K562 (cell line): ENCODE data around the gene DLGAP3. TPM values are rescaled to one million over a fixed set of nuclear protein-coding genes. Genes with fewer than 3 reads are reported as not detected.

Experiments used
- KDM1A ChIP-seq, 2 experiments: fragments of 450-650 bp; IDR thresholded peaks; 2 replicates each; pipeline ENCODE4 v1.6.1; 2016; ENCODE audit warnings: mild to moderate bottlenecking in 2 of 2
- PPARD ChIP-seq: fragments of 250-450 bp; sonication (Bioruptor Pico); IDR thresholded peaks from 2 replicates; pipeline ENCODE4 v1.8.0; 2022; ENCODE audit warnings: inconsistent platforms, mild to moderate bottlenecking, moderate library complexity
- SIRT6 ChIP-seq: IDR thresholded peaks from one replicate; pipeline ENCODE4 v1.6.1; 2012; ENCODE audit warnings: low read depth, mild to moderate bottlenecking, control low read depth, inconsistent platforms, low read length, moderate library complexity
- SMARCA4 ChIP-seq: fragments of 450-650 bp; IDR thresholded peaks from 2 replicates; pipeline ENCODE4 v1.6.1; 2016
- TGIF2 ChIP-seq: sonication (generic); formaldehyde crosslinking; IDR thresholded peaks from 2 replicates; pipeline ENCODE4 v1.8.1; 2022; ENCODE audit warnings: mild to moderate bottlenecking, missing genetic modification reagents, moderate library complexity
- ZNF24 ChIP-seq: fragments of 450-650 bp; IDR thresholded peaks from 2 replicates; pipeline ENCODE4 v1.6.1; 2016
- polyA plus RNA-seq, 8 experiments: library from polyadenylated mRNA; depleted of rRNA in 4 of 8; stranded (reverse) in 5 of 8; unstranded in 3 of 8; fragments of >200 nt; fragmentation: Nextera tagmentation in 2 of 8; fragmentation: Illumina TruSeq in 1 of 8; extraction: Ambion mirVana in 2 of 8; extraction: Trizol in 1 of 8; gene quantifications; 2 replicates each; pipeline versions ENCODE4 v1.2.1 to v1.2.3, GENCODE V29; 2011 to 2014; ENCODE audit warnings: inconsistent platforms in 1 of 8, missing spikeins in 1 of 8
- total RNA-seq, 7 experiments: library from RNA; depleted of rRNA in 6 of 7; stranded (reverse); fragments of >200 nt in 6 of 7; fragmentation: Illumina TruSeq in 2 of 7; extraction: Trizol in 2 of 7; gene quantifications; 2 replicates each; pipeline versions ENCODE4 v1.2.1 to v1.2.3, GENCODE V29; 2011 to 2021; ENCODE audit warnings: low replicate concordance in 1 of 7
- TF ChIP-seq, protein P1 (sequence below), 2 experiments: fragments of 450-650 bp in 1 of 2; sonication (generic) in 1 of 2; formaldehyde crosslinking in 1 of 2; IDR thresholded peaks; 2 replicates each; pipeline versions ENCODE4 v1.7.1 to v1.9.0; 2016 to 2022; ENCODE audit warnings: inconsistent platforms in 1 of 2, mild to moderate bottlenecking in 1 of 2, missing genetic modification reagents in 1 of 2
- TF ChIP-seq, protein P2 (sequence below), 2 experiments: fragments of 450-650 bp in 1 of 2; IDR thresholded peaks; 2 replicates each; pipeline ENCODE4 v1.6.1; 2011 to 2017; ENCODE audit warnings: low read depth in 2 of 2, antibody characterized with exemption in 1 of 2, borderline replicate concordance in 1 of 2, low read length in 1 of 2, mild to moderate bottlenecking in 1 of 2, mixed read lengths in 1 of 2; ENCODE audit not compliant: control insufficient read depth in 1 of 2
- TF ChIP-seq, protein P3 (sequence below): fragments of 250-450 bp; sonication (Bioruptor Pico); IDR thresholded peaks from 2 replicates; pipeline ENCODE4 v1.4.0; 2020; ENCODE audit warnings: mild to moderate bottlenecking, moderate library complexity
- TF ChIP-seq, protein P4 (sequence below): fragments of 250-450 bp; sonication (Bioruptor Pico); IDR thresholded peaks from 2 replicates; pipeline ENCODE4 v1.8.0; 2022; ENCODE audit warnings: inconsistent platforms, mild to moderate bottlenecking, moderate library complexity, borderline replicate concordance

The DLGAP3 gene
- total and polyA plus RNA-seq, 9 of the 15 experiments (the other 6 are each of a cell fraction or from before 2014, with no cell fraction given): 0.01 to 0.16 (median 0.07) TPM; not detected in 6

DNA sequence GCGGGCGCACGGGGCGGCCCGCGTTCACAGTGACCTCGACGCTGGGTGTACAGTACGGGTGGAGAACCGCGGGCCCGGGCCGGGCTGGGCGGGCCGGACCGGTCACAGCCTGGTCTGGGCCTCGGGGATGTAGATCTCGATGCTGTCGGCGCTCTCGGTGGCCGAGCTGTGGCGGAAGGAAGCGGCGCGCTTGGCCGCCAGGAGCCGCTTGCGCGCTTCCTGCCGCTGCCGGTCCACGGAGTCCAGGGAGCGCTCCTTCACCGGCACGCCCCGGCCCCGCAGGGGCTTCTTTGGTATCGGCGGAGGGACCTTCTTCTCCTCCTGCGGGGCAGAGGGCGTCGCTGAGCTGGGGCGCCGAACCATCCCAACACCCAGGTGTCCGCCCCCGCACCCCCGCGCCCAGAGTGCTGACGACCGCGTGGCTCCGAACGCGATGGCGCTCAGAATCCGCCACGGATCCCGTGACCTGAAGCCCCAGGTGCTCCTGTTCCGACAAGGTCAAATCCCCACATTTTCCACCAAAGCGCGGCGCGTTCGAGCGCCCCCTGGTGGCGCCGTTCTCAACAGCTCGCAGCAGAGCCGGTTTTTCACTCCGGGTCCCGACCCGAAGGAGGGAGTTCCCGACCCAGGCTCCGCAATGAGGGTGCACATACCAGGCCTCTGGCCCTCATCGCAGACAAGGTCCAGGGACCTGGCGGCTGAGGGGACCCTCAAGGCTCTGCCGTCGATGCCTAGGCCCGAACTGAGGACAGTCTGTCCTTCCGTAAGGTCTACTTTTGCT, 63.3 kb downstream of the DLGAP3 start (continued):
- TF ChIP-seq, protein P1, sequence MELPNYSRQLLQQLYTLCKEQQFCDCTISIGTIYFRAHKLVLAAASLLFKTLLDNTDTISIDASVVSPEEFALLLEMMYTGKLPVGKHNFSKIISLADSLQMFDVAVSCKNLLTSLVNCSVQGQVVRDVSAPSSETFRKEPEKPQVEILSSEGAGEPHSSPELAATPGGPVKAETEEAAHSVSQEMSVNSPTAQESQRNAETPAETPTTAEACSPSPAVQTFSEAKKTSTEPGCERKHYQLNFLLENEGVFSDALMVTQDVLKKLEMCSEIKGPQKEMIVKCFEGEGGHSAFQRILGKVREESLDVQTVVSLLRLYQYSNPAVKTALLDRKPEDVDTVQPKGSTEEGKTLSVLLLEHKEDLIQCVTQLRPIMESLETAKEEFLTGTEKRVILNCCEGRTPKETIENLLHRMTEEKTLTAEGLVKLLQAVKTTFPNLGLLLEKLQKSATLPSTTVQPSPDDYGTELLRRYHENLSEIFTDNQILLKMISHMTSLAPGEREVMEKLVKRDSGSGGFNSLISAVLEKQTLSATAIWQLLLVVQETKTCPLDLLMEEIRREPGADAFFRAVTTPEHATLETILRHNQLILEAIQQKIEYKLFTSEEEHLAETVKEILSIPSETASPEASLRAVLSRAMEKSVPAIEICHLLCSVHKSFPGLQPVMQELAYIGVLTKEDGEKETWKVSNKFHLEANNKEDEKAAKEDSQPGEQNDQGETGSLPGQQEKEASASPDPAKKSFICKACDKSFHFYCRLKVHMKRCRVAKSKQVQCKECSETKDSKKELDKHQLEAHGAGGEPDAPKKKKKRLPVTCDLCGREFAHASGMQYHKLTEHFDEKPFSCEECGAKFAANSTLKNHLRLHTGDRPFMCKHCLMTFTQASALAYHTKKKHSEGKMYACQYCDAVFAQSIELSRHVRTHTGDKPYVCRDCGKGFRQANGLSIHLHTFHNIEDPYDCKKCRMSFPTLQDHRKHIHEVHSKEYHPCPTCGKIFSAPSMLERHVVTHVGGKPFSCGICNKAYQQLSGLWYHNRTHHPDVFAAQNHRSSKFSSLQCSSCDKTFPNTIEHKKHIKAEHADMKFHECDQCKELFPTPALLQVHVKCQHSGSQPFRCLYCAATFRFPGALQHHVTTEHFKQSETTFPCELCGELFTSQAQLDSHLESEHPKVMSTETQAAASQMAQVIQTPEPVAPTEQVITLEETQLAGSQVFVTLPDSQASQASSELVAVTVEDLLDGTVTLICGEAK (IDR thresholded peaks at IDR 0.05): no peak
- TF ChIP-seq, protein P1 (CRISPR knock-in tag; IDR thresholded peaks at IDR 0.05): no peak
- TF ChIP-seq ZNF24: no peak
- TF ChIP-seq, protein P2, sequence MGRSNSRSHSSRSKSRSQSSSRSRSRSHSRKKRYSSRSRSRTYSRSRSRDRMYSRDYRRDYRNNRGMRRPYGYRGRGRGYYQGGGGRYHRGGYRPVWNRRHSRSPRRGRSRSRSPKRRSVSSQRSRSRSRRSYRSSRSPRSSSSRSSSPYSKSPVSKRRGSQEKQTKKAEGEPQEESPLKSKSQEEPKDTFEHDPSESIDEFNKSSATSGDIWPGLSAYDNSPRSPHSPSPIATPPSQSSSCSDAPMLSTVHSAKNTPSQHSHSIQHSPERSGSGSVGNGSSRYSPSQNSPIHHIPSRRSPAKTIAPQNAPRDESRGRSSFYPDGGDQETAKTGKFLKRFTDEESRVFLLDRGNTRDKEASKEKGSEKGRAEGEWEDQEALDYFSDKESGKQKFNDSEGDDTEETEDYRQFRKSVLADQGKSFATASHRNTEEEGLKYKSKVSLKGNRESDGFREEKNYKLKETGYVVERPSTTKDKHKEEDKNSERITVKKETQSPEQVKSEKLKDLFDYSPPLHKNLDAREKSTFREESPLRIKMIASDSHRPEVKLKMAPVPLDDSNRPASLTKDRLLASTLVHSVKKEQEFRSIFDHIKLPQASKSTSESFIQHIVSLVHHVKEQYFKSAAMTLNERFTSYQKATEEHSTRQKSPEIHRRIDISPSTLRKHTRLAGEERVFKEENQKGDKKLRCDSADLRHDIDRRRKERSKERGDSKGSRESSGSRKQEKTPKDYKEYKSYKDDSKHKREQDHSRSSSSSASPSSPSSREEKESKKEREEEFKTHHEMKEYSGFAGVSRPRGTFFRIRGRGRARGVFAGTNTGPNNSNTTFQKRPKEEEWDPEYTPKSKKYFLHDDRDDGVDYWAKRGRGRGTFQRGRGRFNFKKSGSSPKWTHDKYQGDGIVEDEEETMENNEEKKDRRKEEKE (IDR thresholded peaks at IDR 0.05; ENCODE audit: borderline replicate concordance in 1 of 2, control insufficient read depth in 1 of 2, low read depth in 2 of 2, low read length in 1 of 2): no peak
- TF ChIP-seq, protein P3, sequence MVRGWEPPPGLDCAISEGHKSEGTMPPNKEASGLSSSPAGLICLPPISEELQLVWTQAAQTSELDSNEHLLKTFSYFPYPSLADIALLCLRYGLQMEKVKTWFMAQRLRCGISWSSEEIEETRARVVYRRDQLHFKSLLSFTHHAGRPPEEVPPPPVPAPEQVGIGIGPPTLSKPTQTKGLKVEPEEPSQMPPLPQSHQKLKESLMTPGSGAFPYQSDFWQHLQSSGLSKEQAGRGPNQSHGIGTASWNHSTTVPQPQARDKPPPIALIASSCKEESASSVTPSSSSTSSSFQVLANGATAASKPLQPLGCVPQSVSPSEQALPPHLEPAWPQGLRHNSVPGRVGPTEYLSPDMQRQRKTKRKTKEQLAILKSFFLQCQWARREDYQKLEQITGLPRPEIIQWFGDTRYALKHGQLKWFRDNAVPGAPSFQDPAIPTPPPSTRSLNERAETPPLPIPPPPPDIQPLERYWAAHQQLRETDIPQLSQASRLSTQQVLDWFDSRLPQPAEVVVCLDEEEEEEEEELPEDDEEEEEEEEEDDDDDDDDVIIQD (CRISPR knock-in tag): no peak
- no peak for TF ChIP-seq TGIF2
- peak; percentile 22; the same call in 1 of the 2 replicates for TF ChIP-seq SMARCA4
- no peak for TF ChIP-seq KDM1A (IDR thresholded peaks at IDR 0.05)
- TF ChIP-seq, protein P4, sequence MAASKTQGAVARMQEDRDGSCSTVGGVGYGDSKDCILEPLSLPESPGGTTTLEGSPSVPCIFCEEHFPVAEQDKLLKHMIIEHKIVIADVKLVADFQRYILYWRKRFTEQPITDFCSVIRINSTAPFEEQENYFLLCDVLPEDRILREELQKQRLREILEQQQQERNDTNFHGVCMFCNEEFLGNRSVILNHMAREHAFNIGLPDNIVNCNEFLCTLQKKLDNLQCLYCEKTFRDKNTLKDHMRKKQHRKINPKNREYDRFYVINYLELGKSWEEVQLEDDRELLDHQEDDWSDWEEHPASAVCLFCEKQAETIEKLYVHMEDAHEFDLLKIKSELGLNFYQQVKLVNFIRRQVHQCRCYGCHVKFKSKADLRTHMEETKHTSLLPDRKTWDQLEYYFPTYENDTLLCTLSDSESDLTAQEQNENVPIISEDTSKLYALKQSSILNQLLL (CRISPR knock-in tag): no peak
- TF ChIP-seq PPARD (CRISPR knock-in tag): no peak
- TF ChIP-seq SIRT6: no peak
